ENCODE measurements around the gene EPS15. TPM values are rescaled to one million over a fixed set of nuclear protein-coding genes. Genes with fewer than 3 reads are reported as not detected.

Gene EPS15
- polyA plus RNA-seq, 1 donor (not counting 4 experiments of a cell fraction or from before 2014, with no cell fraction given): 33.2 TPM

- Histone ChIP-seq H3K79me2 (ENCODE audit: control insufficient read depth, insufficient read depth, low read length) (no peaks in the 10 kb centered on the region), H3K4me3 (ENCODE audit: control insufficient read depth in 2 of 3, extremely low read depth in 1 of 3, insufficient read depth in 2 of 3, low read depth in 1 of 3, low read length in 3 of 3) (no peak overlapping the region), H3K36me3 (ENCODE audit: control insufficient read depth in 2 of 2, extremely low read depth in 1 of 2, insufficient read depth in 2 of 2, low read length in 2 of 2) (no peaks in the 10 kb centered on the region), H3K4me2 (ENCODE audit: control insufficient read depth, extremely low read depth, insufficient read depth, low read depth, low read length) (no peak overlapping the region), H3K9ac (ENCODE audit: control insufficient read depth, extremely low read depth, insufficient read depth, low read length) (no peak overlapping the region), H3K27ac (ENCODE audit: control insufficient read depth, insufficient read depth, low read length) (no peak overlapping the region), H3K9me1 (ENCODE audit: control insufficient read depth, extremely low read depth, insufficient read depth, low read length) (no peaks in the 10 kb centered on the region), H2AFZ (ENCODE audit: control insufficient read depth, low read length) (no peak overlapping the region), H3K9me3 (ENCODE audit: control insufficient read depth, low read depth, low read length) (no peaks in the 10 kb centered on the region), H3K4me1 (ENCODE audit: control insufficient read depth, extremely low read depth, insufficient read depth, low read length) (peaks cover 21% of the 10 kb centered on the region), H4K20me1 (ENCODE audit: control insufficient read depth, extremely low read depth, insufficient read depth, low read length) (no peaks in the 10 kb centered on the region), H3K27me3 (ENCODE audit: control insufficient read depth, extremely low read depth, insufficient read depth, low read length) (no peaks in the 10 kb centered on the region)
- FAIRE-seq: no peak
- dilution Hi-C loops (cut with MboI; ENCODE audit: extremely low pct_ligation_motif_present, low sequenced_read_pairs): no loop called here
- TF ChIP-seq EZH2 (IDR thresholded peaks at IDR 0.05; ENCODE audit: low read length) (no peak), CTCF (optimal IDR thresholded peaks at IDR 0.05 in 1 of 3, IDR thresholded peaks at IDR 0.05 in 1 of 3, conservative IDR thresholded peaks at IDR 0.05 in 1 of 3; ENCODE audit: extremely low read depth in 1 of 3, insufficient read depth in 2 of 3, low read length in 3 of 3) (no peak)
- DNase-seq (ENCODE audit: low read depth, low spot score): no peak
Observed at GRCh38 chr1:51314974-51315373, 204.1 kb downstream of the EPS15 start.

- Histone ChIP-seq H3K27me3 (ENCODE audit: control insufficient read depth, extremely low read depth, insufficient read depth, low read length) (no peaks in the 10 kb centered on the region), H3K4me3 (ENCODE audit: control insufficient read depth in 2 of 3, extremely low read depth in 1 of 3, insufficient read depth in 2 of 3, low read depth in 1 of 3, low read length in 3 of 3) (no peak overlapping the region), H3K9me3 (ENCODE audit: control insufficient read depth, low read depth, low read length) (no peaks in the 10 kb centered on the region), H3K36me3 (ENCODE audit: control insufficient read depth in 2 of 2, extremely low read depth in 1 of 2, insufficient read depth in 2 of 2, low read length in 2 of 2) (no peaks in the 10 kb centered on the region), H3K79me2 (ENCODE audit: control insufficient read depth, insufficient read depth, low read length) (no peaks in the 10 kb centered on the region), H3K27ac (ENCODE audit: control insufficient read depth, insufficient read depth, low read length) (peak overlapping the region; percentile 71), H3K4me2 (ENCODE audit: control insufficient read depth, extremely low read depth, insufficient read depth, low read depth, low read length) (peak overlapping the region; percentile 11), H3K9ac (ENCODE audit: control insufficient read depth, extremely low read depth, insufficient read depth, low read length) (peak overlapping the region; percentile 34), H2AFZ (ENCODE audit: control insufficient read depth, low read length) (peak overlapping the region; percentile 35), H3K4me1 (ENCODE audit: control insufficient read depth, extremely low read depth, insufficient read depth, low read length) (peaks cover 21% of the 10 kb centered on the region), H3K9me1 (ENCODE audit: control insufficient read depth, extremely low read depth, insufficient read depth, low read length) (no peaks in the 10 kb centered on the region), H4K20me1 (ENCODE audit: control insufficient read depth, extremely low read depth, insufficient read depth, low read length) (no peaks in the 10 kb centered on the region)
- peak; percentile 23 for DNase-seq (ENCODE audit: low read depth, low spot score)
- dilution Hi-C loops (cut with MboI; ENCODE audit: extremely low pct_ligation_motif_present, low sequenced_read_pairs): no loop called here
- no peak for TF ChIP-seq EZH2 (IDR thresholded peaks at IDR 0.05; ENCODE audit: low read length)
- TF ChIP-seq CTCF (optimal IDR thresholded peaks at IDR 0.05 in 1 of 3, IDR thresholded peaks at IDR 0.05 in 1 of 3, conservative IDR thresholded peaks at IDR 0.05 in 1 of 3; ENCODE audit: extremely low read depth in 1 of 3, insufficient read depth in 2 of 3, low read length in 3 of 3): no peak
- peak; percentile 77 for FAIRE-seq
Observed at GRCh38 chr1:51313961-51314777, 204.9 kb downstream of the EPS15 start.

All from keratinocyte (primary cell).